ENCODE results near the gene RHBDF1.

The RHBDF1 gene

DNA sequence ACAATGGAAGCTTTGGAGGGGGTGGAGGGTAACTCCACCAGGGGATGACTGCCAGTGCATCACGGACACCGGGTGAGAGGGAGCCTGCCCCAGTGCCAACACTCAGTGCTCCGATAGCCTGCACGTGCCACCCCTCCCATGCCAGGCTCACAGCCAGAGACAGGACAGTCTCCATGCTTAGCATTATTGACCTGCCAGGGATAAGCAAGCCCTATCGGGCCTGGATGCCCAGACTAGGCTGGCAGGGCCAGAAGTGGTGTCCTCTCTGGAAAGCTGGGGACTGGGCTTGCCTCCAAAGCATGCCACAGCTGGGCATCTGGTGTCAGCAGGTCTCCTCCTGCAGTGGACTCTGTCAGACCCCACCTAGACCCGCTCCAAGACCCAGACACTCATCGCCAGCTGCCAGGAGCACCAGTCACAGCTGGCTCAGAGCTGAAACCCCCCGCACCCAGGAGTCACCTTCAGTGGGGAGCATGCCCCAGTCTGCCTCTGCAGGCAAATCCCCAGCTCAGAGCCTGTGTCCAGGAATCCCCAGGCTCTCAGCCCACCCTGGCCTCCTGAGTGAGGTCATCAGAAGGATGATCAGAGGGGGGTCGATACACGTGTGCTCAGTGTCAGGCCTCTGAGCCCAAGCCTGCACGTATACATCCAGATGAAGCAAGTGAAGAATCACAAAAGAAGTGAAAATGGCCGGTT is 1.8 kb upstream of the RHBDF1 start:
- no peak for DNase-seq

DNA sequence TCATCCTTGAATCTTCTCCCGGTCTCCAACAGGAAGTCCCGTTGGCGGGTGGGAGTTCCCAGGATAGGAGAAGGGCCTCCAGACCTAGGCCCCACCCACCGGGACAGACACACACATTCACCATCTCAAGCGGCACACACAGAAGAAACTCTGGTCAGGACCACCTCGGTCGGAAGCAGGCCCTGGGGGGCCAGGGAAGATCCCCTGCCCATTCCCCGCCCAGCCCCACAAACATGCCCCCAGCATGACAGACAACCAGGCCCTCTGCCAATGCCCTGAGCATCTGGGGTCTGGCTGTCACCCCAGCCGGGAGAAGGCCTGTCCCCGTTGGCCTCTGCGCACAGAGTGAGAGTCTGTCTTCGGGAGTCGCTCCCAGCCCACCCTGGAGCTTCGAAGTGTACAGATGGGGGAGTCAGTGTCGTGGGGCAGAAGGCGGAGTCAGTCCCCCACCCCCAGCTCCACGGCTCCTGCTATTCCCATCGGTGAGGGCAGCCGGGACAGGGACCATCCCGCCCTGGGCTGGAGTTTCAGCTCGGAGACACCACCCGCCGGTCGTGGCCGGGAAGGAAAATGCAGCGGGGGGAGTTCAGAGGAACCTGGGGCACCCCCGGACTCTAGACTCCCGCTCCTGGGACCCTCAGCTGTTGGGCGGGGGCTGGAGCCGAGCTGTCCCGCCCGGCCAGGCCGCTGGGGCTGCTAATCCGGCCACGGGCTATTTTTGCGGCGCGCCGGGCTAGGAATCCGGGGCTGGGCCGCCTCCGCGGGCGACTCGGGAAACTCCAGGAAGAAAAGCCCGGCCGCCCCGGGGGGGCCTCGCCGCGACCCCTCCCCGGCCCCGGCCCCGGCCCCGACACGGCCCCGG is 660 bp downstream of the RHBDF1 start:
- DNase-seq, result no peak

DNA sequence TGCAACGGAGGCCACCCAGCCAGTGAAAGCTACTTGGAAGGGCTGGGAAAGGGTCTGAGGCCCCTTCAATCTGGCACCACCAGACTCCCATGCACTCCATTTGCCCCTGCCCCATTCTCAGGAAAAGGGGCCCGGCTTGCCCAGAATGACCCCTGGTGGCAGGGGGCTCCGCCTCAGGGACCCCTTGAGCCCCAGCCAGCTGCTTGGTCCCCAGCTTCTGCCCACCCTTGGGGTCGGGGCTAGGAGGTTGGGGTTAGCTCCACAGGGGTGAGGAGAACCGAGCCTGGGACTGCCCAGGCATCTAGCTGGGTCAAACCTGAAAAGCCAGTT is 1.3 kb downstream of the RHBDF1 start:
- DNase-seq, result no peak

DNA sequence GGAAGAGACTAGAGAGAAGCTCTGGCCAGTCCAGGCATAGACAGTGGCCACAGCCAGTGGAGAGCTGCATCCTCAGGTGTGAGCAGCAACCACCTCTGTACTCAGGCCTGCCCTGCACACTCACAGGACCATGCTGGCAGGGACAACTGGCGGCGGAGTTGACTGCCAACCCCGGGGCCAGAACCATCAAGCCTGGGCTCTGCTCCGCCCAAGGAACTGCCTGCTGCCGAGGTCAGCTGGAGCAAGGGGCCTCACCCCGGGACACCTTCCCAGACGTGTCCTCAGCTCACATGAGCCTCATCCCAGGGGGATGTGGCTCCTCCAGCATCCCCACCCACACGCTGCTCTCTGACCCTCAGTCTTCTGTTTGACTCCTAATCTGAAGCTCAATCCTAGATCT is 3.2 kb downstream of the RHBDF1 start:
- no peak for DNase-seq

DNA sequence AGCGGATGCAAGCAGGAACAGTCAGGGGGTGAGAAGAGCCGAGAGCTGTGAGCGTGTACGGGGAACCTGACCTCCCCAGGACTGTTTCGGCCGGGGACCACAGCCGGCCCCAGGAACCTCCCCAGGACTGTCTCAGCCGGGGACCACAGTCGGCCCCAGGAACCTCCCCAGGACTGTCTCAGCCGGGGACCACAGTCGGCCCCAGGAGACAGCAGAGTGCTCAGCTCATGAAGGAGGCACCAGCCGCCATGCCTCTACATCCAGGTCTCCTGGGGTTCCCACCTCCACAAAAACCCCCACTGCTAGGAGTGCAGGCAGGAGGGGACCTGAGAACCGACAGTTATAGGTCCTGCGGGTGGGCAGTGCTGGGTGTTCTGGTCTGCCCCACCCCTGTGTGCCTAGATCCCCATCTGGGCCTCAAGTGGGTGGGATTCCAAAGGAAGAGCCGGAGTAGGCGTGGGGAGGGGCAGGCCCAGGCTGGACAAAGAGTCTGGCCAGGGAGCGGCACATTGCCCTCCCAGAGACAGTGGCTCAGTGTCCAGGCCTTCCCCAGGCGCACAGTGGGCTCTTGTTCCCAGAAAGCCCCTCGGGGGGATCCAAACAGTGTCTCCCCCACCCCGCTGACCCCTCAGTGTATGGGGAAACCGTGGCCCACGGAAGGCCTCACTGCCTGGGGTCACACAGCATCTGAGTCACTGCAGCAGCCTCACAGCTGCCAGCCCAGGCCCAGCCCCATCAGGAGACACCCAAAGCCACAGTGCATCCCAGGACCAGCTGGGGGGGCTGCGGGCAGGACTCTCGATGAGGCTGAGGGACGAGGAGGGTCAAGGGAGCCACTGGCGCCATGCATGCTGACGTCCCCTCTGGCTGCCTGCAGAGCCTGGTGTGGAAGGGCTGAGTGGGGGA is 4.3 kb downstream of the RHBDF1 start:
- no peak for DNase-seq

DNA sequence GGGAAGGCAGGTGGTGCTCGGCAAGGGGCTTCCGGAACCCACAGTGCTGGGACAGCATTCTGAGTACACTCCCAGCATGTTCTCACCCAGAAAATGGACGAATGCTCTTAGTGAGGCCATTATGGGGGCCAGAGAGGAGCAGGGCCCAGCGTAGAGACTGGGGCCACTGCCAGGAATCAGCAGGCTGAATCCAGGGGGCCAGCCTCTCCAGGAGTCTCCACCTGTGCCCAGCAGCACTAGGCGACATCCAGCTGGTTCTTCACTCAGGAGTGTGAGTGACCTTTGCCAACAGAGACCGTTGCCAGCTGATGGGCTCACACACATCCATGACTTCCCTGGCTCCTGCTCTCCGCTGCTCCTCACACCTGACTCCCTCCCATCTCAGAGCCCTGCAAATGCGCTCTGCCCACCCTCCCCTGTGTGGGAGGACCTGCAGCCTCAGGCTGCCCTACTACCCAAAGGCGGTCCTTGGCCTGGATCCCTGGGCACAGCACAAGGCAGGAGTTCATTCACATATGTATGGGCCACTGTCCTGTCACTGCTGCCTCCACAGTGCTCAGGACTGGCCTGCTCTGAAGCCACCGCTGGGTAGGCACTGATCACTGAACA is 5.1 kb downstream of the RHBDF1 start:
- no peak for DNase-seq

DNA sequence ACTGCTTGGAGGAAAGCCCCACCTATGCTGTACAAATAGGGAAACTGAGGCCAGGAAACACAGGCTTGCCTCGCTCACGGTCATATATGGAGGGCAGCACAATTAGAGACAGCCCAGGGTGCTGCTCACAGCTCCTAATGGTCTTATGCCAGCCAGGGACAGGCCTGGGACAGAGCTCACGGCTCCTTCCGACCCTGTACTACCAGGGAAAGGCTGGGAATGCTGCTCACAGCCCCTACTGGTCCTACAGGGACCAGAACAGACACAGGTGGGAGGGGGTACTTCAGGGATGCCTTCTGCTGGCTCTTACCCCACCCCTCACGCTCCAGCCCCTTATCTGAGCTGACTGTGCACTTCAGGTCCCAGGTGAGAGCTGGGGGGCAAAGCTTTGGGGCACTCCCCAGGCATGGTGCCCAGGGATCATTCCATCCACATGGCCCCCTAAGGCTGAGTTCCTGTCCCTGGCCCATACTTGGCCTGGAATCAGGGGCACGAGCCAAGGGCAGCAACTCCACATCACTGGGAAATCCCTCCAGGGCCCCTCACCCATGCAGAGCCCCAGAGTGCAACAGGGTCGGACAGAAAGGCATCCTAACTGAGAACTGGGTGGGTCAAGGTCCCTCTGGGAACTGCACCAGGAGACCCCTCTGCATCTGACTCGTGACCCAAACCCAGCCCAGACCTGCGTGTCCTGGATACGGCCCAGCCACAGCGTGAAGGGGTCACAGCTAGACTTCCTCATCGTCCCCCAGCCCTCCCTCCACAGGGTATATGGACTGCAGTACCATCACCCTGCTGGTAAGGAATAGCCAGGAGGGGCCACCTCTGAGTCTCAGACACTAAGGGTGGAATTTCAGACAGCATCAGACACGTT is 5.9 kb downstream of the RHBDF1 start:
- DNase-seq, result no peak

DNA sequence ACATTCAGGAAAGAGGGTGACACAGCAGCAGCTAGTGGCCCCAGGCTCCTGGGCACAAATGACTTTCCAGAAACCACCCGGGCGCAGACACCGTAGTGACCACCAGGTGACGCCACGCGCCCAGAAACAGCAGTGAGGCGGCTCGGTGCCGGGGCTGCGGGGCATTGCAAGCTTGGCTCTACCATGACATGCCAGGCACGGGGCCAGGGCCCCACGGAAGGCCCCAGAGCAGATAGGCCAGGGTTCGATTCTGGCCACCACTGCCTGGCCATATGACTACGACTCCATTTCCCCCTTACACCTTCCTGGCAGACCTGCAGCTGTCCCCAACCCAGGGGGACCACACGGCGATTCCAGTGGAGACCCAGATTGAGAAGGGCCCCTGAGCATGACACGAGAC is 6.7 kb downstream of the RHBDF1 start:
- peak; percentile 93 for DNase-seq

DNA sequence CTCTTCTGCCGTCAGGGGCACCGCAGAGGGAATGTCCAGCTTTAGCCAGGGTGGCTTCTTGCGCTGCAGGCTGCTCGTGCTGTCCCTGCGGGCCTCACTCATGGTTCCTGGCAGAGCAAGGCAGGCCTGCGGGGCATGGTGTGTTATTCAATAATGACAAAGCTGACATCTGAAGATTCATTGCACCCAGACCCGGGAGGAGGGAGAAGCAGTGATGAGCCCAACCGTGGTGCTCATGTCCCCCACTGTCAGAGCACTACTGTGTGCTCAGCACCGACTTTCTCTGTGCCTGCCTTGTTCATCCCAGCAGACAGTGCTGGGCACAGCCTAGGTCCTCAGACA is 7.5 kb downstream of the RHBDF1 start:
- no peak for DNase-seq

DNA sequence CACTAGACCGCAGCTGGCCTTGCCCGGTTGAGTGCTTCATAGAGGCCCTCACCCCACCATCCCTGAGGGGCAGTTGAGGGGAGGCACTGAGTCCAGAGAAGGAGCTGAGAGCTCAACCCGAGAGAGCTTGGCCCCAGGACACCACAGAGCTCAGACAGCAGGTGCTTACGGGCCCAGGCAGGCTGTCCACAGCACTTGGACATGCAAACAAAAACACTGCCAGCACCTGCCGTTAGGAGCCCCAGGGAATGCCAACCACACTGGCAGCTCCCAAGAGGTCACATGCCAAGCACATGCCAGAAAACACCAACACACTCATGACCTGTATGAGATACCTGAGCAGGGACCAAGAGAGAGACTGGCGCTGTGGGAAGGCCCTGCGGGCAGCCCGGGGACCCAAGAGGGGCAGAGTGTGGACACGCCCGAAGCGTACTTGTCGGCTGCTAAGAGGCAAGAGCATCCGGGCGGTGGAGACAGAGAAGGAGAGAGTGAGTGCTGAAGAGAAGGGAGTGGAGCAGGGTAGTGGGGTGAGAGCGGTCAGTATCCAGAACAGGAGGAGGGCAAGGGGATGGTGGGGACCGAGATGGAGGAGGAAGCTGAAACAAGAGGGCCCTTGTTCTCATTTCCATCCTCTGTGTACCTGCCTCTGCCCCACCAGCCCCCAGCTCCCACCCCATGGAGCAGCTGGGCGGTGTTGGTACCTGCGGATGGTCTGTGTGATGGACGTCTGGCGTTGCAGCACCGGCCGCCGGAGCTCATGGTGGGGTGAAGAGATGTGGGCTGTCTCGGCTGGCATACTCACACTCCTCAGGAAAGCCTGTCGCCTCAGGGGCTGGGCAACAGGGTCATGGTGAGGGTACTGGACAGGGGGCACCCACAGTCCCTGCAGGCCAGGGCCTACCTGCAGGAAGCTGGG is 8.2 kb downstream of the RHBDF1 start:
- DNase-seq, result no peak

DNA sequence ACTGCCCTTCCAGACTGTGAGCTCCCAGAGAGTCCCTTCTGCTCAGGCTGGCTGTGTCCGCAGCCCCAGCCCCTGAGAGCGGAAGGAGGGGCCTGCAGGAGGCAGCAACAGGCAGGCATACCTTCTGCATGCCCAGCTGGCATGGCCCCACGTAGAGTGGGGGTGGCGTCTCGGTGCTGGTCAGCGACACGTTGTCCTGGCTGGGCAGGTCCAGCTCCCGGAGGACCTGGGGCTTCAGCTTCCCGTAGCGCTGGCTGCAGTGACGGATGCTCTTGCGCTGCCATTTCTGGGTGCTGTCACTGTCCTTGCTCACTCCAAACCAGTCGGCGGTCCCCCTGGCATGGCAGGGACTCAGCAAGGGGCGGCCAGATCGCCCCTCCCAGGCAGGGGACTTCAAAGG is 9.0 kb downstream of the RHBDF1 start:
- no peak for DNase-seq

DNA sequence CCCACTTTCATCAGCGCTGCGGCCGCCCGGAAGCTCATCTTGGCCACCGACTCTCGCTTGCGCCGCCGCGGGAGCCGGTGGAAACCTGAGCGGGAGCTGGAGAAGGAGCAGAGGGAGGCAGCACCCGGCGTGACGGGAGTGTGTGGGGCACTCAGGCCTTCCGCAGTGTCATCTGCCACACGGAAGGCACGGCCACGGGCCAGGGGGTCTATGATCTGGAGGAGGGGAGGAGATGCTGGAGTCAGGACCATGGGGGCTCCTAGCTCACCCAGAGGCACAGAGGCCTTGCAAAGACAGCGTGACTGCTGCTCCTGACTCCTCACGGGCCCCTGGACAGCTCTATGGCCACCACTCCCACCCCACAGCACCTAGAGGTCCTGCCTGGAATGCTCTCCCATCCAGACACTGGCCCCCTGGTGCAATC is 9.5 kb downstream of the RHBDF1 start:
- no peak for DNase-seq

DNA sequence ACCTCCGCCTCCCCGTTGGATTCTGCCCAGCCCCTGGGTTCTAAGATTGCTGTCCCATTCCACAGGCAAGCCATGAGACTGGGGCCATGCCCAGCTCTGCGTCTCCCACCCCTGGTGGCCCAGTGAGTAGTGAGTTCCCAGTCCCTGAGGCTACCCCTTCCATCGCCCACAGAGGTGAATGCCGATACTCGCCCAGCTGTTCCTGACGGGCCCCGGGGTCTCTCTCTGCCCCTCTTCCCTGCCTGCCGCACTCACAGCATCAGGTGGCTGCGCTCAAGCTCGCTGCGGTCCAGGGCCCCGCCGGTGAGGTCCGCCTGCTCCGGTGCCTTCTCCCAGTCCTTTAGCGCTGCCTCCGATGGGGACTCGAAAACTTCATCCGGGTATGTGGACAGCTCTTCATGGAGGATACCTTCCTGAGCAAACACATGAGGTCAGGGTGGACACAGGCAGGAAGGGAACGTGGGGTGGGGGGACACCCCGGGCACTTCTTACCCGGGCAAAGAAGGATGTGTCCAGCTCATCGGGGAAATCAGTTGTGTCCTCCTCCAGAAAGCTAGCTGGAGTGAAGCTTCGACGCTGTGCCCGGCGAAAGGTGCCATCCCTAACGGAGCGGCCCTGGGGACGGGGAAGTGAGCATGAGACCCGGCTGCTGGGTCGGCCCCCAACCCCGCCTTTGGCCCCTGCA is 10.0 kb downstream of the RHBDF1 start:
- no peak for DNase-seq

DNA sequence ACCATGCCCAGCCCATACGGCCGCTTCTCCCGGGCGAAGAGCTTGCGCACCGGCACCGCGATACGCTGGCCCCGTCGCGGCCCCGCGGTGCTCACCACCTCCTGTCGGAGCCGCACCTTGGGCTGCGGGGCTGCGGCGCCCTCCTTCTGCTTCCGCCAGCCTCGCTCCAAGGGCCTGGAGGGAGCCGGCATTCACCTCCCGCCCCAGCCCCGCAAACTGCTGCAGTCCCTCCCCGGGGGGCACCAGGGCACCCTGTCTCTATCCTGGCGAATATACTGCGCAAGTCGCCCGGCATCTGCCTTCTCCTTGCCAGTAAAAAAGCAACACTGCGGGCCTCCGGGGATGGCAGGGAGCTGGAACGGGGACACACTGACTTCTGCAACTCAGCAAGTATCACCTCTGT is 10.6 kb downstream of the RHBDF1 start:
- no peak for DNase-seq

DNA sequence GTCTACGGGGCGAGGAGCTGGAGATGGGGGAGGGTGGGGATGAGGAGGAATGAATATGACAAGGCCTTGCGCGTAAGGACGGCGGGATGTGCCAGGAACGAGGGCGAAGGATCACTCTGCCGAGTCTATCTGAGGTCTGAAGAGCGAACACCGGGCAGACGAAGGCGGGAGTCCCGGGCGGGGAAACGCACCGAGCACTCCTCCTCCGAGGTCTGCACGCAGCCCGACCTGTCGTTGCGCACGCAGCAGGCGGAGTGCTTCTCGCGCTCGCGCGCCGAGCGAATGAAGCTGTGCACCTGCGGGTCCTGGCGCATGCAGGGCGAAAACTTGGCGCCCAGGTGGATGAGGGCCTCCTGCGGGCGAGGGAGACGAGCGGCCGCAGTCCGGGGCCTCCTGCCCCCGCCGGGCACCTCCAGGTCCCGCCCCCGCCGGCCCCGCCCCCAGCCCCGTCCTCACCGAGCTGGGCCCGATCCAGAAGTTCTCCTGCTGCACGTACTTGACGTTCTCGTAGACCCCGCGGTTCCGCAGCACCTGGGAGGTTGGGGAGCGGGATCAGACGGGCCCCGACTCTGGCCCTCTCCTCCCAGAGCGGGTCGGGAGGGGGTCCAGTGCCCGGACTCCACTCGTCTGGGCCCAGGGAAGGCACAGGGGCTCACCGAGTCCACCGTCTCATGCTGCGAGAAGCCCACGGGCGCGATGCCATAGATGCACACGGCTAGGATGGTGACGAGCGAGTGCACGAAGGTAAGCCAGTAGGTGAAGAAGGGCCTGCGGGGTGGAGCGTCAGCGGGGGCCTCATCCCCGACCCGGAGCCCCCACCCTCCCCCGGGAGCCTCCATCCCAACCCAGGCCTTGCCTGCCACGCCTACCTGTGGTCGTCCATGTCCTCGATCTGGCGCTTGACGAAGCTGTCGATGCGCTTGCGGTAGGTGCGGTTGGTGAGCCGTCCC is 11.2 kb downstream of the RHBDF1 start:
- no peak for DNase-seq

DNA sequence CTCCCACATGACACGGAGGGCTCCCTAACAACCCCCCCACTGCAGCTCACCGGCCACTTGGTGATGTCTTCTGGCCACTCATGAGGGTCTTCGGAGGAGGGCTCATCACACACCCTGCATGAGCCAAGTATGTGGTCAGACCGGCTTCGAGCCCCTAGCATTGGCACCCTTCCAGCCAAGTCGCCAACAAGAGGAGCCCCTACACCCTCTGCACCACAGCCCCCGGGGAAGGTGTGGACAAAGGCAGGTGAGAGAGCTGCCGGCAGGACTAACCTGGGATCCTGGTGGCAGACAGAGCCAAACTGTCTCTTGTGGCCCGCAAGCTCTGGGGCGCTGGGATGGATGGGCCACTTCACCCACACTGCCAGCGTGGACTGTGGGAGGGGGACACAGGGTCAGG is 12.3 kb downstream of the RHBDF1 start:
- DNase-seq, result no peak

DNA sequence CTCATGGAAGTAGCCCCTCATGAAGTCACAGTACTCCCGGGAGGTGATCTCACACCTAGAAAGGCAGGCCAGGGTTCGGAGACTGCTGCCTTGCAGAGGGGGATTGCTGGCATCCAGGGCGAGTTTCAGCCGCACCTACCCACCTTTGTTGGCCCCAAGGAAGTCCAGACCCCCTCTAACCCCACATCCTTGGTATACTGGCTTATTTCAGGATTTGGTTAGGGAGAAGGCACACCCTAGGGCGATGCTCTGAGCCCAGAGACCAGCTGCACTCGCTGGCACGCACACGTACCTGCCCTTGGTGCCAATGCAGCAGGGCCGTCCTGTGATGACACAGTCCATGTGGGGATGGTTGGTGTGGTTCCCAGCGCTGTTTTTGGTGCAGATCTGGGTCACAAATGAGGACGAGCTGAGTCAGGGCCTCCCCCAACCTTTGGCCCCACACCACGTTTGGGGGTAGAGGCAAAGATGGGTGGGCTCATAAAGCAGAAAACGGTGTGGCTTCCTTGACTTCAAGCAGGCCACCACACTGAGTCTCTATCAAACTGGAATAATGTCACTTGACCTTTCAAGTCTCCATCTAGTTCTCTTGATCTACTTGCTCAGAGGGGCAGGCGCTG is 12.9 kb downstream of the RHBDF1 start:
- no peak for DNase-seq

DNA sequence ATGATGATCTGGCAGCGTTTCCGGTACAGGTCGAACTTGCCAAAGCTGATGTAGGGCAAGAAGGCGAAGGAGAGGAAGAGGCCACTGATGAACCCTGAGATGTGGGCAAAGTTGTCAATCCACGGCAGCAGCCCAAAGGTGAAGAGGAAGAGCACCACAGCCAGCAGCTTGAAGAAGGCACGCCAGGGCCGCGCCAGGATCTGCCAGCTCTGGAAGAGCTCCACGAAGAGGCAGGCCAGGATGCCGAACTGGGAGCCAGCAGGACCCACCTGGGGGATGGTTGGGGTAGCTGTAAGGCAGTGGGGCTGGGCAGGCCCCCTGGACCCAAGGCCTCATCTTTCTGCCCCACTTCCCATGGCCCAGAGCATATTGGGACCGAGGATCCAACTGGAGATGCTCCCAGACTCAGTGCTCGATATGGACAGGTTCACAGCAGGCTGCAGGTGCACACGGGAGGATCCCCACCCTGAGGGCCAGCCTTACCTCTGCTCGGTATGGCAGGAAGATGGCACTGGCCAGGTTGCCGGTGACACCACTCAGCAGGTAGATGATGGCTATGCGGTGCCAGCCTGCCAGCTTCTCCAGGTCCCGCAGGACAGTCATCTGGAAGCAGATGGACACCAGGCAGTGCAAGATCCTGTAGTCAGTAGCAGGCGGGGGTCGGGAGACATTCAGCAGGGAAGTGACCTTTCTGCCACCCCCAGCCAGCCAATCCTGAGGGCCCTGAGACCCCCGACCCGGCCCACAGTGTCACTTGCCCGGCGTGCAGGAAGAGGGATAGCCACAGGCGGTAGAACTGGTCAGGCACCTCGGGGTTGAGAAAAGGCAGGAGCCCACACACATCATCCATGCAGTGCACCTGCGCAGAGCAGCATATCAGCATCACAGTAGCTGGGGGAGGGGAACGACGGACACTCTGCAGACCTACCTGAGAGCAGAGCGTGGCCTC is 13.7 kb downstream of the RHBDF1 start:
- DNase-seq, result no peak

All from stimulated activated CD8-positive, alpha-beta memory T cell treated with anti-CD3 and anti-CD28 coated beads, Interleukin-4, amount 100 ng/mL, for 48 hours (primary cell).